ENCODE measurements around the gene PKD2. TPM values are rescaled to one million over a fixed set of nuclear protein-coding genes. Genes with fewer than 3 reads are reported as not detected.

PKD2 gene
- total and polyA plus RNA-seq, 4 donors = 8.5 to 71.2 (median 17.1) TPM

GRCh38 chr4:88006956-88007303 lies 505 bp upstream of the PKD2 start:
- DNase-seq (peak in 1 of 3 donors; percentile 73), ATAC-seq (ENCODE audit: insufficient read depth, low FRiP score) (no peak)
- no peak for TF ChIP-seq CTCF (IDR thresholded peaks at IDR 0.05; ENCODE audit: control extremely low read depth, extremely low read depth)
- H3K9me3 ChIP-seq (ENCODE audit: control insufficient read depth in 4 of 4, insufficient read depth in 3 of 4, low read length in 3 of 4) = no peaks in the 10 kb centered on the region
- H3K27me3 ChIP-seq (ENCODE audit: control insufficient read depth in 3 of 3, insufficient read depth in 3 of 3, low read length in 2 of 3) = no peaks in the 10 kb centered on the region
- H3K27ac ChIP-seq (ENCODE audit: low read depth in 1 of 2, low read length in 1 of 2) = peak overlapping the region in 1 of 2 donors; percentile 71
- peaks cover 0 to 23% (median 5%) of the 10 kb centered on the region in 5 donors for H3K4me1 ChIP-seq (ENCODE audit: control insufficient read depth in 5 of 5, insufficient read depth in 5 of 5, low read length in 5 of 5)
- WGBS, 2 donors = 65 to 68% methylated on average over 10 of the region's 10 CpGs
- H3K9ac ChIP-seq (ENCODE audit: insufficient read depth in 1 of 2, low read length in 2 of 2) = peak overlapping the region in 1 of 2 donors; percentile 70
- peak overlapping the region; percentile 96 for H3K4me3 ChIP-seq
- H3K36me3 ChIP-seq (ENCODE audit: control insufficient read depth in 4 of 4, insufficient read depth in 4 of 4, low read length in 4 of 4) = no peaks in the 10 kb centered on the region

GRCh38 chr4:88008122-88008742 lies 797 bp downstream of the PKD2 start:
- no peaks in the 10 kb centered on the region for H3K27me3 ChIP-seq (ENCODE audit: control insufficient read depth in 3 of 3, insufficient read depth in 3 of 3, low read length in 2 of 3)
- H3K9ac ChIP-seq (ENCODE audit: insufficient read depth in 1 of 2, low read length in 2 of 2) = peak overlapping the region; percentile 29 to 33
- peaks cover 0 to 23% (median 5%) of the 10 kb centered on the region in 5 donors for H3K4me1 ChIP-seq (ENCODE audit: control insufficient read depth in 5 of 5, insufficient read depth in 5 of 5, low read length in 5 of 5)
- ATAC-seq (ENCODE audit: insufficient read depth, low FRiP score) (peak; percentile 32), DNase-seq (peak; percentile 54 to 68 (median 65))
- WGBS, 2 donors = 0 to 1% methylated on average over 38 to 51 of the region's 51 CpGs
- no peak for TF ChIP-seq CTCF (IDR thresholded peaks at IDR 0.05; ENCODE audit: control extremely low read depth, extremely low read depth)
- peak overlapping the region; percentile 84 to 89 for H3K27ac ChIP-seq (ENCODE audit: low read depth in 1 of 2, low read length in 1 of 2)
- peak overlapping the region; percentile 96 for H3K4me3 ChIP-seq
- H3K9me3 ChIP-seq (ENCODE audit: control insufficient read depth in 4 of 4, insufficient read depth in 3 of 4, low read length in 3 of 4) = no peaks in the 10 kb centered on the region
- H3K36me3 ChIP-seq (ENCODE audit: control insufficient read depth in 4 of 4, insufficient read depth in 4 of 4, low read length in 4 of 4) = no peaks in the 10 kb centered on the region

- WGBS, 2 donors = 17 to 18% methylated on average over 5 of the region's 5 CpGs
- Histone ChIP-seq H3K27ac (ENCODE audit: low read depth in 1 of 2, low read length in 1 of 2) (no peak overlapping the region), H3K36me3 (ENCODE audit: control insufficient read depth in 4 of 4, insufficient read depth in 4 of 4, low read length in 4 of 4) (no peaks in the 10 kb centered on the region), H3K4me1 (ENCODE audit: control insufficient read depth in 5 of 5, insufficient read depth in 5 of 5, low read length in 5 of 5) (peaks cover 0 to 23% (median 5%) of the 10 kb centered on the region in 5 donors), H3K27me3 (ENCODE audit: control insufficient read depth in 3 of 3, insufficient read depth in 3 of 3, low read length in 2 of 3) (no peaks in the 10 kb centered on the region), H3K9ac (ENCODE audit: insufficient read depth in 1 of 2, low read length in 2 of 2) (peak overlapping the region; percentile 29 to 33), H3K4me3 (peak overlapping the region; percentile 30), H3K9me3 (ENCODE audit: control insufficient read depth in 4 of 4, insufficient read depth in 3 of 4, low read length in 3 of 4) (no peaks in the 10 kb centered on the region)
- peak; percentile 22 to 62 (median 61) for DNase-seq
- no peak for ATAC-seq (ENCODE audit: insufficient read depth, low FRiP score)
- no peak for TF ChIP-seq CTCF (IDR thresholded peaks at IDR 0.05; ENCODE audit: control extremely low read depth, extremely low read depth)
These were observed 1.3 kb downstream of the PKD2 start for GRCh38 chr4:88008743-88009171.

Measured in lung (tissue), 12 donors.